H1 (cell line): ENCODE measurements around the gene CAV1. TPM values are rescaled to one million over a fixed set of nuclear protein-coding genes. Genes with fewer than 3 reads are reported as not detected.

ENCODE experiments used
- ATF2 ChIP-seq: IDR thresholded peaks from 2 replicates; pipeline ENCODE4 v1.6.1; 2012; ENCODE audit warnings: low read length, inconsistent platforms
- CHD7 ChIP-seq: fragments of 300-600 bp; sonication (generic); IDR thresholded peaks from 2 replicates; pipeline ENCODE4 v1.7.1; 2012; ENCODE audit warnings: low read length, moderate library complexity, mild to moderate bottlenecking, inconsistent platforms; ENCODE audit not compliant: insufficient replicate concordance
- FOSL1 ChIP-seq: IDR thresholded peaks from 2 replicates; pipeline ENCODE4 v1.6.1; 2011; ENCODE audit warnings: mild to moderate bottlenecking, low read depth, low read length, moderate library complexity; ENCODE audit not compliant: insufficient read depth
- GTF2F1 ChIP-seq: IDR thresholded peaks from 2 replicates; pipeline ENCODE4 v1.6.1; 2012; ENCODE audit warnings: low read depth, low read length, improper control_type of control experiment, borderline replicate concordance
- MAFK ChIP-seq: IDR thresholded peaks from 2 replicates; pipeline ENCODE4 v1.6.1; 2012; ENCODE audit warnings: low read depth, mild to moderate bottlenecking, improper control_type of control experiment, low read length
- TAF1 ChIP-seq: IDR thresholded peaks from 2 replicates; pipeline ENCODE4 v1.6.1; 2011; ENCODE audit warnings: mild to moderate bottlenecking, low read depth, low read length
- USF2 ChIP-seq: IDR thresholded peaks from 2 replicates; pipeline ENCODE4 v1.6.1; 2011; ENCODE audit warnings: low read length, improper control_type of control experiment
- polyA plus RNA-seq, 7 experiments: library from polyadenylated mRNA; depleted of rRNA in 3 of 7; stranded (reverse) in 5 of 7; unstranded in 2 of 7; fragments of >200 nt in 5 of 7; fragments of 200-250 nt in 2 of 7; gene quantifications; 1 replicate in 5 of 7; 2 replicates in 1 of 7; 4 replicates in 1 of 7; pipeline versions ENCODE4 v1.2.1 to v1.2.3, GENCODE V29; 2011 to 2013; ENCODE audit warnings: missing spikeins in 2 of 7, mixed read lengths in 2 of 7
- total RNA-seq: library from RNA; stranded (reverse); fragmentation: NEBNext Ultra II Directional; extraction: Animal tissue kit (Norgen Biotek cat#: 25700); gene quantifications from 2 replicates; pipeline ENCODE4 v1.2.1, GENCODE V29; 2021

Gene CAV1
- total and polyA plus RNA-seq, 2 of the 8 experiments (the other 6 are each of a cell fraction or from before 2014, with no cell fraction given), result 16.3 to 21.8 TPM

- TF ChIP-seq CHD7 (no peak), GTF2F1 (no peak), TAF1 (no peak), MAFK (no peak), ATF2 (no peak), FOSL1 (no peak), USF2 (no peak)
Observed at GRCh38 chr7:116509982-116510579, 14.8 kb upstream of the CAV1 start (continued).
